Transverse colon (tissue), 4 donors: ENCODE data around the gene KSR1. TPM values are rescaled to one million over a fixed set of nuclear protein-coding genes. Genes with fewer than 3 reads are reported as not detected.

Source experiments
- DNase-seq: peaks from one replicate; pipeline ENCODE4 v3.0.0-alpha.2; 2019
- H3K27ac ChIP-seq, 4 donors: fragments of 200-600 bp; sonication (generic); 2 replicates each; pipeline ENCODE4 v1.5.1; 2016 to 2018; ENCODE audit warnings: inconsistent platforms in 4 of 4
- H3K27me3 ChIP-seq: fragments of 200-600 bp; sonication (generic); 2 replicates; pipeline ENCODE4 v1.5.1; 2017; ENCODE audit warnings: inconsistent platforms
- H3K36me3 ChIP-seq, 4 donors: fragments of 200-600 bp; sonication (generic); 2 replicates each; pipeline ENCODE4 v1.5.1; 2017 to 2019; ENCODE audit warnings: inconsistent platforms in 4 of 4
- H3K4me1 ChIP-seq, 4 donors: fragments of 200-600 bp; sonication (generic); 2 replicates each; pipeline ENCODE4 v1.5.1; 2017 to 2020; ENCODE audit warnings: inconsistent platforms in 4 of 4
- H3K4me3 ChIP-seq, 4 donors: fragments of 200-600 bp; sonication (generic); 1 replicate in 1 of 4; 2 replicates in 3 of 4; pipeline versions ENCODE4 v1.5.1 to v1.6.1; 2017 to 2019; ENCODE audit warnings: inconsistent platforms in 4 of 4
- H3K9me3 ChIP-seq, 2 donors: fragments of 200-600 bp; sonication (generic); 2 replicates each; pipeline ENCODE4 v1.5.1; 2017 to 2019; ENCODE audit warnings: inconsistent platforms in 2 of 2
- EP300 ChIP-seq: sonication (generic); formaldehyde crosslinking; IDR thresholded peaks from one replicate; pipeline ENCODE4 v1.6.1; 2017; ENCODE audit warnings: antibody characterized with exemption, low read depth
- POLR2A ChIP-seq: fragments of 450-650 bp; IDR thresholded peaks from one replicate; pipeline ENCODE4 v1.6.1; 2016; ENCODE audit warnings: antibody characterized with exemption, mild to moderate bottlenecking, moderate library complexity
- POLR2AphosphoS5 ChIP-seq, 3 donors: sonication (generic); formaldehyde crosslinking; IDR thresholded peaks; one replicate each; pipeline ENCODE4 v1.6.1; 2016; ENCODE audit warnings: antibody characterized with exemption in 3 of 3
- WGBS, 2 donors: methylation state at CpG; one replicate each; pipeline ENCODE4 v1.1.5; 2018; ENCODE audit warnings: low coverage in 1 of 2; 5-methylcytosine and 5-hydroxymethylcytosine counted together
- in situ Hi-C, 4 donors: fragments of 200-750 bp; cut with MboI; loops; one replicate each; pipeline versions ENCODE4 v1.15.0 to v1.15.1; 2017; ENCODE audit warnings: low sequenced_read_pairs in 3 of 4, low pct_ligation_motif_present in 1 of 4, low pct_unique_long_range_greater_than_20kb in 1 of 4
- intact Hi-C: fragments of 100-400 bp; cut with DNase I; formaldehyde crosslinking; loops from one replicate; pipeline ENCODE4 v1.15.1; 2023; ENCODE audit warnings: low total_unique reads
- total RNA-seq, 4 donors: library from RNA; depleted of rRNA; stranded (reverse); fragments of >200 nt; gene quantifications; one replicate each; pipeline ENCODE4 v1.1.0, GENCODE V29; 2016
- TF ChIP-seq, protein P1 (sequence below), 5 experiments: fragments of 200-600 bp in 3 of 5; fragments of 450-650 bp in 2 of 5; sonication (generic) in 3 of 5; IDR thresholded peaks; 1 replicate in 2 of 5; 2 replicates in 3 of 5; pipeline ENCODE4 v1.5.1; 2016 to 2017; ENCODE audit warnings: antibody characterized with exemption in 5 of 5, inconsistent platforms in 3 of 5, mild to moderate bottlenecking in 2 of 5, moderate library complexity in 1 of 5

KSR1 gene
- total RNA-seq, 4 donors from 2014 or later = 8.2 to 55.7 (median 30.9) TPM

DNA sequence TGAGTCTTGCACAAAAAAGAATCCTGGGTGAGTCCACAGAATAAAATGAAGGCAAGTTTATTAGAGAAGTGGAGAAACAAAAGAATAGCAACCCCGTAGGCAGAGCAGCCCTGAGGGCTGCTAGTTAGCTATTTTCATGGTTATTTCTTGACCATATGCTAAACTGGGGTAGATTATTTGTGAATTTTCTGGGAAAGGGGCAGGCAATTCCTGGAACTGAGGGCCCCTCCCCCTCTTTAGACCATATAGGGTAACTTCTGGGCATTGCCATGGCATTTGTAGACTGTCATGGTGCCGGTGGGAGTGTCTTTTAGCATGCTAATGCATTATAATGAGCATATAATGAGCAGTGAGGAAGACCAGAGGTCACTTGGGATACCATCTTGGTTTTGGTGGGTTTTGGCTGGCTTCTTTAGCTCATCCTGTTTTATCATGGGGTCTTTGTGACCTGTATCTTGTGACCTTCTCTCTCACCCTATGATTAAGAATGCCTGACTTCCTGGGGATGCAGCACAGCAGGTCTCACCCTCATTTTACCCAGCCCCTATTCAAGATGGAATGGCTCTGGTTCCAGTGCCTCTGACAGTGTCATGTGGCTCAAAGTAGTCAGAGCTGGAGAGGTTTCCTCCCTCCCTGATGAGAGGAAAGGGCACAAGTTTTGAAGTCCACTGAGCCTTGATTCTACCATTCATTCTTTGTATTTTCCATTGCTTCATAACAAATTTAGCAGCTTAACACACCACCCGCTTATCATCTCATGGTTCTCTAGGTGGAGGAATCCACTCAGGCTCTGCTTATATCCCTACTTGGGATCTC is 119.1 kb downstream of the KSR1 start:
- Histone ChIP-seq H3K4me1 (peaks cover 0 to 15% (median 12%) of the 10 kb centered on the region in 4 donors), H3K27ac (no peak overlapping the region)

DNA sequence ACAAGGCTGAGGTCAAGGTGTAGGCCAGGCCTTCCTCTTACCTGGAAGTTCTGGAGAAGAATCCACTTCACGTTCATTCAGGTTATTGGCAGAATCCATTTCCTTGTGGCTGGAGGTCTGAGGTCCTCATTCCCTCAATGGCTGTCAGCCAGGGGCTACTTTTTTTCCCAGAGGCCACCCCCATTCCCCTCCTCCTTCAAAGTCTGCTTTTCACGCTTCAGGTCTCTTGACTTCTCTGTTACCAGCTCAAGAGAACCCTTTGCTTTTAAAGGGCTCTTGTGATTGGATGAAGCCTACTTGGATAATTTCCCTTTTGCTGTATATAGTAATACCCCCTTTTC is 119.6 kb downstream of the KSR1 start:
- intact Hi-C loops = no loop called here
- Histone ChIP-seq H3K27ac (no peak overlapping the region), H3K4me3 (no peak overlapping the region), H3K4me1 (peaks cover 0 to 15% (median 12%) of the 10 kb centered on the region in 4 donors), H3K9me3 (no peaks in the 10 kb centered on the region), H3K27me3 (no peaks in the 10 kb centered on the region), H3K36me3 (no peaks in the 10 kb centered on the region)
- in situ Hi-C loops = loop anchor here in 2 of 4 donors (25.0 kb wide), 2 partner anchors 89 to 114 kb away; partner anchors contain the start of gene KSR1 (in 1 of the 2)
- WGBS, 2 donors = 97 to 100% methylated on average over 1 to 2 of the region's 2 CpGs
- no peak for TF ChIP-seq EP300
- TF ChIP-seq POLR2AphosphoS5 (IDR thresholded peaks at IDR 0.05) = no peak
- TF ChIP-seq, protein P1, sequence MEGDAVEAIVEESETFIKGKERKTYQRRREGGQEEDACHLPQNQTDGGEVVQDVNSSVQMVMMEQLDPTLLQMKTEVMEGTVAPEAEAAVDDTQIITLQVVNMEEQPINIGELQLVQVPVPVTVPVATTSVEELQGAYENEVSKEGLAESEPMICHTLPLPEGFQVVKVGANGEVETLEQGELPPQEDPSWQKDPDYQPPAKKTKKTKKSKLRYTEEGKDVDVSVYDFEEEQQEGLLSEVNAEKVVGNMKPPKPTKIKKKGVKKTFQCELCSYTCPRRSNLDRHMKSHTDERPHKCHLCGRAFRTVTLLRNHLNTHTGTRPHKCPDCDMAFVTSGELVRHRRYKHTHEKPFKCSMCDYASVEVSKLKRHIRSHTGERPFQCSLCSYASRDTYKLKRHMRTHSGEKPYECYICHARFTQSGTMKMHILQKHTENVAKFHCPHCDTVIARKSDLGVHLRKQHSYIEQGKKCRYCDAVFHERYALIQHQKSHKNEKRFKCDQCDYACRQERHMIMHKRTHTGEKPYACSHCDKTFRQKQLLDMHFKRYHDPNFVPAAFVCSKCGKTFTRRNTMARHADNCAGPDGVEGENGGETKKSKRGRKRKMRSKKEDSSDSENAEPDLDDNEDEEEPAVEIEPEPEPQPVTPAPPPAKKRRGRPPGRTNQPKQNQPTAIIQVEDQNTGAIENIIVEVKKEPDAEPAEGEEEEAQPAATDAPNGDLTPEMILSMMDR (IDR thresholded peaks at IDR 0.05) = no peak
- no peak for TF ChIP-seq POLR2A
- DNase-seq = no peak

More for the DNA sequence above, 119.1 kb downstream of the KSR1 start:
- Histone ChIP-seq H3K36me3 (no peaks in the 10 kb centered on the region), H3K27me3 (no peaks in the 10 kb centered on the region), H3K4me3 (no peak overlapping the region), H3K9me3 (no peaks in the 10 kb centered on the region)
- WGBS, 2 donors = 92 to 94% methylated on average over 3 of the region's 3 CpGs
- intact Hi-C loops = no loop called here
- no peak for DNase-seq
- in situ Hi-C loops = loop anchor here in 2 of 4 donors (25.0 kb wide), 2 partner anchors 88 to 113 kb away; partner anchors contain the start of gene KSR1 (in 1 of the 2)
- TF ChIP-seq POLR2AphosphoS5 (IDR thresholded peaks at IDR 0.05) = no peak
- no peak for TF ChIP-seq EP300
- no peak for TF ChIP-seq POLR2A
- TF ChIP-seq, protein P1 (IDR thresholded peaks at IDR 0.05) = no peak

DNA sequence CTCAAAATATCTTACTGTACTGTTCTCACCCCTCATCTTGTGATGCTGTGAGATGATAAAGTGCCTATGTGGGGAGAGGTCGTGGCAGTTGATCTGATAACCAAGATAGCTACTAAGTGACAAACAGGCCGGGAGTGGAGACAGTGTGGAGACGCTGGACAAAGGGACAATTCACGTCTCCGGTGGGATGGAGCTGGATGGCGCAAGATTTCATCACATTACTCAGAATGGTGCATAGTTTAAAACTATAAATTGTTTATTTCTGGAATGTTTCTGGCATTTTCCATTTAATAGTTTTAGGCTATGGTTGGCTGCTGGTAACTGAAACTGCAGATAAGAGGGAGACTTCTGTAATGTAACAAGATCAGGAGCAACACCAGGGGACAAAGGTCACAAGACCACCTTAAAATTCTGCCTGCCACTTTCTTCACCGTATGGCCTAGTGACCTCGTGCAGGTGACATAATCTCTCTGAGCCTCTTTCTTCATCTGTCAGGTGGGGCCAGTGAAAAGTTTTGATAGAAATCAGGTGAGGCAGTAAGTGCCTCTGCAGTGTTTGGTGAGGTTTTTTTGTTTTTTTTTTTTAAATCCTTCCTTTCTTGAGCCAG is 120.3 kb downstream of the KSR1 start:
- intact Hi-C loops (no loop called here), in situ Hi-C loops (loop anchor here in 2 of 4 donors (25.0 kb wide), 2 partner anchors 89 to 114 kb away; partner anchors contain the start of gene KSR1 (in 1 of the 2))
- Histone ChIP-seq H3K27ac (peak overlapping the region in 3 of 4 donors; percentile 36 to 63 (median 63)), H3K9me3 (no peaks in the 10 kb centered on the region), H3K27me3 (no peaks in the 10 kb centered on the region), H3K36me3 (no peaks in the 10 kb centered on the region), H3K4me1 (peaks cover 0 to 15% (median 12%) of the 10 kb centered on the region in 4 donors), H3K4me3 (no peak overlapping the region)
- TF ChIP-seq, protein P1 (IDR thresholded peaks at IDR 0.05) = no peak
- TF ChIP-seq EP300 = no peak
- no peak for TF ChIP-seq POLR2A
- no peak for TF ChIP-seq POLR2AphosphoS5 (IDR thresholded peaks at IDR 0.05)
- no peak for DNase-seq
- WGBS, 2 donors = 65 to 66% methylated on average over 6 to 8 of the region's 8 CpGs

DNA sequence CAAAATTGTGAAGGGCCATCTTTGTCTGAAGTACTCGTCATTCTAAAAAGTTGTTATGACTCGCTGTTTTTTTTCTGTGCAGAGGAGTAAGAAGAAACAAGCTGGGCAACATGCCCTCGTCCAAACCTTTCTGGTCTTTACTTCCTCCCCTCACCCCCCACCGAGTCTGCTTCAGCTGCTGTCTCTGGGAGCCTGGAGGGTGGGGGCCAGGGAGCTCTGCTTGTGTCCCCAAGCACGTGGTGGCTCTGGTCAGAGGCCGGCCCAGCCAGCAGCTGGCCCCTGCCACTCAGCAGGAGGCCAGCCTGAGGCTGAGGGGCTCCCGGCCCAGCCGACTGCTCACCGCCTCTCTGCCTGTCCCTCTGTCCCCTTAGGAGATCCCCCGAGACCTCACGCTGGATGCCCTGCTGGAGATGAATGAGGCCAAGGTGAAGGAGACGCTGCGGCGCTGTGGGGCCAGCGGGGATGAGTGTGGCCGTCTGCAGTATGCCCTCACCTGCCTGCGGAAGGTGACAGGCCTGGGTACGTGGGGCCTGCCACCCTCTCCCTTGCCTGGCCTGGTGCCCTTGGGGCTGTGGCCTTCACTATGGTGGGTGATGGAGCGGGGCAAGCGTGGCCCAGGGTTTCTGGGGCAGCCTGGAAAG is 121.0 kb downstream of the KSR1 start:
- intact Hi-C loops = no loop called here

More for the DNA sequence above, 121.0 kb downstream of the KSR1 start:
- H3K27me3 ChIP-seq = no peaks in the 10 kb centered on the region
- DNase-seq = no peak
- 29 to 49% methylated on average over 3 to 5 of the region's 20 CpGs for WGBS, 2 donors
- peak overlapping the region; percentile 34 to 63 (median 50) for H3K27ac ChIP-seq
- H3K36me3 ChIP-seq = no peaks in the 10 kb centered on the region
- in situ Hi-C loops = loop anchor here in 2 of 4 donors (25.0 kb wide), 2 partner anchors 90 to 115 kb away; partner anchors contain the start of gene KSR1 (in 1 of the 2)
- no peak for TF ChIP-seq EP300
- no peak for TF ChIP-seq POLR2A
- TF ChIP-seq, protein P1 (IDR thresholded peaks at IDR 0.05) = no peak
- no peak for TF ChIP-seq POLR2AphosphoS5 (IDR thresholded peaks at IDR 0.05)
- no peaks in the 10 kb centered on the region for H3K9me3 ChIP-seq
- no peak overlapping the region for H3K4me3 ChIP-seq
- H3K4me1 ChIP-seq = peaks cover 0 to 15% (median 12%) of the 10 kb centered on the region in 4 donors
